AG09319 (cell line): ENCODE measurements around the gene LAMC3.
"Not testable (repeated sequence)": the region's sequence is repeated elsewhere in the genome, so short reads cannot be mapped to it uniquely, and the experiment has no call there.

ENCODE experiments used
- DNase-seq: peaks from one replicate; pipeline ENCODE4 v3.0.0-alpha.2; 2010; ENCODE audit warnings: low read depth; ENCODE audit errors: extremely low read depth
- TF ChIP-seq, protein P1 (sequence below): IDR thresholded peaks from 2 replicates; pipeline ENCODE4 v1.5.1; 2011; ENCODE audit warnings: low read depth, mild to moderate bottlenecking, inconsistent platforms, low read length, moderate library complexity

The LAMC3 gene

DNA sequence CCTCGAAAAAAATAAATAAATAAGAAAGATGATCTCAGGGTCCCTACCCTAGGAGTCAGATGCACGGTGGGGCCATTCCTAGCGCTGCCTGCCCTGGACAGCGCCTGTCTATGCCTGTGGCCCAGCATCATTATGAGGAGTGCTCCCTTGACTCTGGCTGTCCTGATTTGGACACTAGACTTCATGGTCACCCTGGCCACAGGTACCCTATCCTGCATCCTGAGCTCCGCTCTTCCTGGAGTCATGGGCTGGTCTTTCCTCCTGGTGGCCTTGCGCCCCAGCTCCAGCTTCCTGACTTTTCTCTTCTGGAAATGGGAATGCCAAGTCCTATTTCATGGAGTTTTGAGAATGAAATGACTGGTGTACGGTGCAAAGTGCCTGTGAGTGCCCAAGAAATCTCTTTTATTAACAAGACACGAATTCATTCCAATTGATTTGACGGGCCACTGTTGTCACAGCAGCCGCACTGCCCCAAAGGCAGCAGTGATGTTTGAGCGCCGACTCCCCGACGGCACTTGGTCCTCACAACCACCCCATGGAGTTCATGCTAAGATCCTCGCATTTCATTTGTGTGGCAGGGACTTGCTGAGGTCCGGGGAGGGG lies 86.8 kb downstream of the LAMC3 start:
- no peak for DNase-seq
- TF ChIP-seq, protein P1, sequence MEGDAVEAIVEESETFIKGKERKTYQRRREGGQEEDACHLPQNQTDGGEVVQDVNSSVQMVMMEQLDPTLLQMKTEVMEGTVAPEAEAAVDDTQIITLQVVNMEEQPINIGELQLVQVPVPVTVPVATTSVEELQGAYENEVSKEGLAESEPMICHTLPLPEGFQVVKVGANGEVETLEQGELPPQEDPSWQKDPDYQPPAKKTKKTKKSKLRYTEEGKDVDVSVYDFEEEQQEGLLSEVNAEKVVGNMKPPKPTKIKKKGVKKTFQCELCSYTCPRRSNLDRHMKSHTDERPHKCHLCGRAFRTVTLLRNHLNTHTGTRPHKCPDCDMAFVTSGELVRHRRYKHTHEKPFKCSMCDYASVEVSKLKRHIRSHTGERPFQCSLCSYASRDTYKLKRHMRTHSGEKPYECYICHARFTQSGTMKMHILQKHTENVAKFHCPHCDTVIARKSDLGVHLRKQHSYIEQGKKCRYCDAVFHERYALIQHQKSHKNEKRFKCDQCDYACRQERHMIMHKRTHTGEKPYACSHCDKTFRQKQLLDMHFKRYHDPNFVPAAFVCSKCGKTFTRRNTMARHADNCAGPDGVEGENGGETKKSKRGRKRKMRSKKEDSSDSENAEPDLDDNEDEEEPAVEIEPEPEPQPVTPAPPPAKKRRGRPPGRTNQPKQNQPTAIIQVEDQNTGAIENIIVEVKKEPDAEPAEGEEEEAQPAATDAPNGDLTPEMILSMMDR = no peak

DNA sequence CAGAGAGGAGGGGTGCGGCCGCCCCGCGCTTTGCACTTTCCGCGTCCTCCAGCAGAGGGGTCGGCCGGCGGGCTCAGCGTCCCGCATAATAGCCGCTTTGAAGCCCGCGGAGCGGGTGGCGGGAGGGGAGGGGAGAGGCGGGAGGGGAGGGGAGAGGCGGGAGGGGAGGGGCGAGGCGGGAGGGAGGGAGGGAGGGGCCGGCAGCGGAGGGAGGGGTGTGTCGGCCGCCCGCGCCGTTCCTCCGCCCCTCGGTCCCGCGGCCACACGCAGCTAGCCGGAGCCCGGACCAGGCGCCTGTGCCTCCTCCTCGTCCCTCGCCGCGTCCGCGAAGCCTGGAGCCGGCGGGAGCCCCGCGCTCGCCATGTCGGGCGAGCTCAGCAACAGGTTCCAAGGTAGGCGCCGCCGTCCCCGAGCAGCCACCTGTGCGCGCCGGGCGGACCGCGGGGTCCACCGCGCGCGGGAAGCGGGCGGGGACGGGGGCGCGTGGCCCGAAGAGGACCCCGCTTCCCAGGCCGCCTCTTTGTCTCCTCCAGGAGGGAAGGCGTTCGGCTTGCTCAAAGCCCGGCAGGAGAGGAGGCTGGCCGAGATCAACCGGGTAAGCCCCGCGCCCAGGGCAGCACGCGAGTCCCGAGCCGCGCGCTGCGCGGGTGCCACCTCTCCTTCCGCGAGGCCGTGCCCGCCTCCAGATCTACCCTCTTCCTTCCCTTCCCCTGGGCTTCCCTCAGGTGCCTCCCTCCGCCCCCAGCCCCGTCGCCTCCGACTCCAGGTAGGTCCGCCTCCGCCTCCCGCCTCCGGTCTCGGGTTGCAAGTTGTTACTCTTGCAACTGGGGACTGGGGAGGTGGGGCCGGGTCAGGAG lies 87.5 kb downstream of the LAMC3 start, which contains the start of gene AIF1L:
AIF1L (plus strand) TSS at position 263 of the 857 bp plus-strand sequence; CDS start at position 362, 99 bp downstream.
- DNase-seq = no peak
- TF ChIP-seq, protein P1 = peak; percentile 1; the same call in 1 of the 2 replicates

DNA sequence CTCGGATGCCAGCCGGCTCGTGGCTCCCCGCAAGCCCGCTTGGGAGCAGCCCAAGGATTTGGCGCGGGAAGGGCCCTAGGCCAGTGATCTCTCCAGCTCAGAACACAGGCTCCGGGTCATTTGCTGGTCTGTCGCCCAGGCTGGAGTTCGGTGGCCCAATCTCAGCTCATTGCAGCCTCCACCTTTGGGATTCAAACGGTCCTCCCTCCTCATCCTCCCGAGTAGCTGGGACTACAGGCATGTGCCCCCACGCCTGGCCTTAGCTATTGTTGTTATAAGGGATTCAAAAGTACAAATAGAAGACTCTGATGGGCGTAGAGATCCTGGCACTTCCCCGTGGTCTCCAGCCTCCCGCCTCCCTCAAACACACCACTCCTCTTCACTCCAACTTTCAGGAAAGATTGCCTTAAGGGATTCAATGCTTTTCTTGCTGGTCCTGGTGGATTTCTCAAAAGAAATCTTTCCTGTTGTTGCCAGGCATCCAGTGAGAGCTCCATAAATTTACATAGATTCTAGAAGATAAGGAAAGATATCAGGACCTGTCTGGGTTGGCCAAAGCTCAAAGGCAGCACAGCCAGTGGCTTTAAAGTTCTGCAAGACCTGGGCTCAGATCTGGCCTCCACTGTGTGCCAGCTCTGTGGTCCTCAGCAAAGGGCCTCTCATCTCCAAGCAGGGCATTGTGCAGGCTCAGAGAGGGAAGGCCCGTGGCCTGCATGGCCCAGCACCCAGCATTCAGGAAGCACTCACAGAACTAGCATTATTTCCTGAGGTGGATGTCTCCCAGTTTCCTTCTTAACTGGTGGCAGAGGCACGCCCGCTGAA lies 88.4 kb downstream of the LAMC3 start:
- no peak for DNase-seq
- TF ChIP-seq, protein P1 = no peak

DNA sequence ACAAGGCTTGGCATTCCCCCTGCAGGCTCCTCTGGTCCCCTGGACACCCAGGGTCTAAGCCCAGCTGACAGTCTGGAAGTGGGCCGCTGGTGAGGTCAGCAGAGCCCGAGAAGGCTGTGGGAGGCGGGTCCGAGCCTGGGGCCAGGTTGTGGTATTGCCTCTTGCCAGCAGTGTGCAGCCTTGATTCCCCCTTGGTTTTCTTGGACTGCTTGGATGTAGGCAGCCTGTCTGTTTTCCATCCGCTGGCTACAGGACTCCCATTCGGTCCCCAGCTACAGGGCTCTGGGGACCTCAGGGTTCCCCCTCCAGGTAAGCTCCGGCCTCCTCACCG lies 88.9 kb downstream of the LAMC3 start:
- DNase-seq = no peak
- TF ChIP-seq, protein P1 = no peak

DNA sequence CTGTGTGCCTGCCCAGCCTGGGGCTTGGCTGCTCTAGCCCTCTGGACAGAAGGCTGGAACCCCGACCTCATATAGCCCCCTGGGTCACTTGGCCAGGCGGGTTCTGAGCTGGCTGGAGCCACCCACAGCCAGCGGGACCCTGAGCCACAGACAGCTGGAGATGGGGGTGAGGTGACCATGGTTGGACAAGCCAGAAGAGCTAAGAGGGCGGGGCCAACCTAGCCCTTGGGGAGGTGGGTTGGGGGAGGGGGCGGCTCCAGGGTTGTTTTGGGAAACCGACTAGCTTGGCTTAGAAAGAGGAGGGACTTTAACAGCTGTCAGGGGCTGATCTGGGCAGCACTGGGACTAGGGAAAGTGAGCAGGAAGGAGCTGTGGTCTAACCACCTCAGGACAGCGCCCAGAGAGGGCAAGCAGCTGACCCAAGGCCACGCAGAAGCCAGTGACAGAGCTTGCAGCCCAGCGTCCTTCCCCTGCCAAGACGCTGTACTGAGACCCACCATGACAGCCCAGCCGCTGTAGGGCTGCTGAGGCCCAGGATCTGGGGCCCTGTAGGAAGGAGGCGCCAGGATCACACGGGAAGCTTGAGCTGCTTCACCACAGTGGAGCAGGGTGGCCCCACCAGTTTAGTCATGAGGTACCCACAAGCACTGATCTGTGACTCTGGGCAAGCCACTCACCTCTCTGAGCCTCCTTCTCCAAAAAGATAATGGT lies 89.6 kb downstream of the LAMC3 start:
- TF ChIP-seq, protein P1 = no peak
- no peak for DNase-seq

DNA sequence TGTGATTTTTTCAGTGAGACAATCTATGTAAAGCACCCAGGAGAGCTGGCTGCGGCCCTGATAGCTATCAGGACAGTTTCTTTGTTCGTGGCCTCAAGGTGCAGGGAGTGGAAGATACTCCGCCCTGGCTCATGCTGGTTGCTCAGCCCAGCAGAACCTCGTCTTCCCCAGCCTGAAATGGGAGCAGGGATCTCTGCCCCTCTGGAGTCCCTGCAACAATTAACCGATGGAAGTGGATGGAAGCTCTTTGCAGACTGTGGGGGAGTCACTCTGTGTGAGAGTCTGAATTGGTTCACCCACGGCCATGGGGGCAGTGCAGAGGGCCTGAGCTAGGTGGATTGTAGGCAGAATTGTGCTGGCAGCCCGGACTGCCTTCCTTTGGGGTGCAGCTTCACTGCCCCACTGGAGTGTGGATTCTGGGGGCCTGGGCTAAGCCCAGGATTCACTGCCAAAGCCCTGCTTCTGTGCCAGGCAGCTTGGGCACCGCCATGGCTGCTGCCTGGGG lies 90.2 kb downstream of the LAMC3 start:
- DNase-seq = no peak
- TF ChIP-seq, protein P1 = no peak

DNA sequence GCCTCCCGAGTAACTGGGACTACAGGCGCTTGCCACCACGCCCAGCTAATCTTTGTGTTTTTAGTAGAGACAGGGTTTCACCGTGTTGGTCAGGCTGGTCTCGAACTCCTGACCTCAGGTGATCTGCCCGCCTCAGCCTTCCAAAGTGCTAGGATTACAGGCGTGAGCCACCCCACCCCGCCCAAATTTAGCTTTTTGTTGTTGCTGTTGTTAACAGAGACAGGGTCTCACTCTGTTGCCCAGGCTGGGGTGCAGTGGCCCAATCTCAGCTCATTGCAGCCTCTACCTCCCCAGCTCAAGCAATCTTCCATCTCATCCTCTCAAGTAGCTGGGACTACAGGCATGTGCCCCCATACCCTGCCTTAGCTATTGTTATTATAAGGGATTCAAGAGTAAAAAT lies 90.9 kb downstream of the LAMC3 start:
- not testable (repeated sequence) for DNase-seq
